A549 (cell line): ENCODE data around the gene REG3A. TPM values are rescaled to one million over a fixed set of nuclear protein-coding genes. Genes with fewer than 3 reads are reported as not detected.

Experiments used
- ATAC-seq, 2 experiments: fragments of 200-7000 bp in 1 of 2; fragments of >200 bp in 1 of 2; cut with Nextera tagmentation in 1 of 2; cut with Tn5 transposase in 1 of 2; 3 replicates each; pipeline versions ENCODE4 v1.8.0 to v1.9.1; 2018 to 2020; ENCODE audit warnings: mild to moderate bottlenecking in 1 of 2, moderate library complexity in 1 of 2
- CTCF ChIA-PET: fragments of 300-600 bp; sonication (Branson Sonifier 250); formaldehyde crosslinking; extraction: SDS; loops from one replicate; lab custom pipeline; 2021; ENCODE audit warnings: antibody characterized with exemption, inconsistent platforms; lab: Yijun Ruan, JAX
- POLR2A ChIA-PET: fragments of 350-600 bp; formaldehyde crosslinking; extraction: SDS; loops from one replicate; lab custom pipeline; 2021; ENCODE audit warnings: antibody characterized with exemption, inconsistent platforms; lab: Yijun Ruan, JAX
- DNase-seq, 2 experiments: peaks; one replicate each; pipeline versions ENCODE4 v3.0.0 to v3.0.0-alpha.2; 2011 to 2016; ENCODE audit warnings: low read depth in 1 of 2, low spot score in 1 of 2
- FAIRE-seq: peaks from 2 replicates; lab custom pipeline; 2011; peaks lifted over from hg19 to GRCh38; lab: Jason Lieb, UNC
- H3K27ac ChIP-seq, 2 experiments: fragments of >200 bp; sonication (Bioruptor Twin); formaldehyde crosslinking; 3 replicates each; pipeline ENCODE4 v1.5.1; 2016 to 2017
- H3K4me1 ChIP-seq: fragments of >200 bp; sonication (Bioruptor Twin); formaldehyde crosslinking; 3 replicates; pipeline ENCODE4 v1.6.1; 2016
- H3K4me2 ChIP-seq: fragments of >200 bp; sonication (Bioruptor Twin); formaldehyde crosslinking; 3 replicates; pipeline ENCODE4 v1.6.1; 2016
- H3K4me3 ChIP-seq: fragments of >200 bp; sonication (Bioruptor Twin); formaldehyde crosslinking; 3 replicates; pipeline ENCODE4 v1.5.1; 2016
- H3K9me3 ChIP-seq: fragments of >200 bp; sonication (Bioruptor Twin); formaldehyde crosslinking; 3 replicates; pipeline ENCODE4 v1.6.1; 2016
- BHLHE40 ChIP-seq: IDR thresholded peaks from 2 replicates; pipeline ENCODE4 v1.6.1; 2012; ENCODE audit warnings: low read depth, low read length, inconsistent platforms
- EHF ChIP-seq: fragments of 250-450 bp; sonication (Bioruptor Pico); IDR thresholded peaks from 2 replicates; pipeline ENCODE4 v1.5.0; 2020; ENCODE audit warnings: mild to moderate bottlenecking
- FOSB ChIP-seq: fragments of 250-450 bp; sonication (Bioruptor Pico); IDR thresholded peaks from 2 replicates; pipeline ENCODE4 v1.5.0; 2020; ENCODE audit warnings: mild to moderate bottlenecking, moderate library complexity
- GATA3 ChIP-seq: IDR thresholded peaks from 2 replicates; pipeline ENCODE4 v1.6.1; 2012; ENCODE audit warnings: borderline replicate concordance
- HOXB5 ChIP-seq: fragments of 250-450 bp; sonication (Bioruptor Pico); IDR thresholded peaks from 2 replicates; pipeline ENCODE4 v1.5.0; 2020; ENCODE audit warnings: mild to moderate bottlenecking, moderate library complexity
- KDM1A ChIP-seq: fragments of 200-600 bp; sonication (generic); IDR thresholded peaks from 2 replicates; pipeline ENCODE4 v1.6.1; 2016; ENCODE audit warnings: low read depth, mild to moderate bottlenecking
- MAFK ChIP-seq: fragments of 450-650 bp; IDR thresholded peaks from 2 replicates; pipeline ENCODE4 v1.6.1; 2014; ENCODE audit not compliant: partially characterized antibody
- MAZ ChIP-seq: fragments of 150-350 bp; IDR thresholded peaks from 2 replicates; pipeline ENCODE4 v1.6.1; 2014; ENCODE audit warnings: antibody characterized with exemption, low read depth, low read length, borderline replicate concordance
- MYC ChIP-seq: IDR thresholded peaks from 2 replicates; pipeline ENCODE4 v1.6.1; 2012; ENCODE audit warnings: mild to moderate bottlenecking, inconsistent platforms, low read length, improper control_type of control experiment, borderline replicate concordance
- PHF8 ChIP-seq: fragments of 200-600 bp; sonication (generic); IDR thresholded peaks from 2 replicates; pipeline ENCODE4 v1.6.1; 2016; ENCODE audit warnings: low read depth, mild to moderate bottlenecking, antibody characterized with exemption, moderate library complexity, borderline replicate concordance
- RAD21 ChIP-seq, 2 experiments: fragments of >200 bp in 1 of 2; sonication (Bioruptor Twin) in 1 of 2; formaldehyde crosslinking in 1 of 2; IDR thresholded peaks in 1 of 2; conservative IDR thresholded peaks in 1 of 2; 2 replicates in 1 of 2; 3 replicates in 1 of 2; pipeline ENCODE4 v1.6.1; 2012 to 2018; ENCODE audit warnings: inconsistent platforms in 1 of 2
- TFCP2L1 ChIP-seq: fragments of 250-450 bp; sonication (Bioruptor Pico); IDR thresholded peaks from 2 replicates; pipeline ENCODE4 v1.5.0; 2021; ENCODE audit warnings: mild to moderate bottlenecking
- TP53 ChIP-seq: fragments of 250-450 bp; sonication (Bioruptor Pico); IDR thresholded peaks from 2 replicates; pipeline ENCODE4 v1.5.0; 2021; ENCODE audit warnings: mild to moderate bottlenecking, moderate library complexity
- ZSCAN20 ChIP-seq: fragments of 250-450 bp; sonication (Bioruptor Pico); IDR thresholded peaks from 2 replicates; pipeline ENCODE4 v1.8.0; 2022; ENCODE audit warnings: mild to moderate bottlenecking, moderate library complexity
- WGBS: methylation state at CpG from one replicate; pipeline ENCODE4 v1.1.6; 2017; ENCODE audit errors: missing lambda C conversion rate; 5-methylcytosine and 5-hydroxymethylcytosine counted together
- polyA plus RNA-seq, 4 experiments: library from polyadenylated mRNA; depleted of rRNA in 3 of 4; stranded (reverse); fragments of >200 nt; fragmentation: RNase III in 1 of 4; extraction: RNeasy Plus Mini Kit Qiagen cat#74134 plus additional on column Dnase treatment in 1 of 4; gene quantifications; 2 replicates in 3 of 4; 3 replicates in 1 of 4; pipeline ENCODE4 v1.2.3, GENCODE V29; 2011 to 2017
- TF ChIP-seq, protein P1 (sequence below): fragments of >200 bp; sonication (Bioruptor Twin); formaldehyde crosslinking; IDR thresholded peaks from 2 replicates; pipeline ENCODE4 v1.6.1; 2016
- TF ChIP-seq, protein P2 (sequence below): fragments of 200-600 bp; sonication (generic); IDR thresholded peaks from 2 replicates; pipeline ENCODE4 v1.6.1; 2016; ENCODE audit warnings: antibody characterized with exemption, mild to moderate bottlenecking, moderate library complexity
- TF ChIP-seq, protein P3 (sequence below): IDR thresholded peaks from 2 replicates; pipeline ENCODE4 v1.6.1; 2012
- TF ChIP-seq, protein P4 (sequence below): IDR thresholded peaks from 2 replicates; pipeline ENCODE4 v1.6.1; 2012
- TF ChIP-seq, protein P5 (sequence below): fragments of >200 bp; sonication (Bioruptor Twin); formaldehyde crosslinking; IDR thresholded peaks from 3 replicates; pipeline ENCODE4 v1.6.1; 2016
- TF ChIP-seq, protein P6 (sequence below): fragments of 250-450 bp; sonication (Bioruptor Pico); IDR thresholded peaks from 2 replicates; pipeline ENCODE4 v1.5.0; 2021; ENCODE audit warnings: mild to moderate bottlenecking, moderate library complexity, borderline replicate concordance

Gene REG3A
- polyA plus RNA-seq, 2 of the 4 experiments (the other 2 are of a cell fraction), result not detected

DNA sequence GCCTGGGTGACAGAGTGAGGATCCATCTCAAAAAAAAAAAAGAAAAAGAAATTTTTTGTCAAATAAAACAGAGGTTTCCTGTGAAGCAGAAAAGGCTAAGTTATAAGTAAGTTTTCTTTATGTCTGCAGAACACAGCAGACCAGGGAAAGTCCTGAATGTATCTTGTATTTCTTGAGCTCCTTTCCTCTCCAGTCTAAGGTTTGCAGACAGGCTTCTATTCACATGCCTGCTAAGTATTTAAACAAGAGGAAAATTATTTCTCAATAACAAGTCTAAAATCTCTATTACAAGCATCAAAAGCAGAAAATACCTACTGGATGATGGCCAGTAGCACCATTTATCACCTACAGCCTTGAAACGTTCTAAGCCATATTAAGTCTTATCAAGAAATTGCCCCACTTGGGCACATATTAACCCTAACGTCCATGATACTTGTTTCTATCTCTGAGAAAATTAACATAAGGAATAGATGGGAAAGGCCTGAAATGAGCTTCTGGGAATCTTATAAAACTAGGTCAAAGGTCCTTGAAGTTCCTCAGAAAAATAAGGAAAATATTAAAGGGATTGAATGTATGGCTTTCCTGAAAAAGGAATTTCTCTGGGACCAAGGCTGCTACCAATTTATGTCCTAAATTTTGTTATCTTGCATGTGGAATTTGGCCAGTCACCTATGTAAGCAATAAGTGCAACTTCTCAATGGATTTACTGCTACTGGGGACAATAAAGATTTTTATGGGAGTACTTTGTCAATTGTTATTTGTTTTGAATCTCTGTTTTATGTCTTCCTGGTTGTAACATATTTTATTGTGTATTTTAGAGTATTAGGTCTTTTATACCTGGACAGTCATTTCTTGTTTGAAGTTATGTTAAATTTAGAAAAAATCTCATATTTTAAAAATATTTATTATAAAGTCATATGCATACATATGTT, 42.3 kb downstream of the REG3A start:
- Histone ChIP-seq H3K4me1 (no peaks in the 10 kb centered on the region), H3K4me3 (no peak overlapping the region)
- TF ChIP-seq, protein P1, sequence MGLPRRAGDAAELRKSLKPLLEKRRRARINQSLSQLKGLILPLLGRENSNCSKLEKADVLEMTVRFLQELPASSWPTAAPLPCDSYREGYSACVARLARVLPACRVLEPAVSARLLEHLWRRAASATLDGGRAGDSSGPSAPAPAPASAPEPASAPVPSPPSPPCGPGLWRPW, result no peak
- TF ChIP-seq, protein P2, sequence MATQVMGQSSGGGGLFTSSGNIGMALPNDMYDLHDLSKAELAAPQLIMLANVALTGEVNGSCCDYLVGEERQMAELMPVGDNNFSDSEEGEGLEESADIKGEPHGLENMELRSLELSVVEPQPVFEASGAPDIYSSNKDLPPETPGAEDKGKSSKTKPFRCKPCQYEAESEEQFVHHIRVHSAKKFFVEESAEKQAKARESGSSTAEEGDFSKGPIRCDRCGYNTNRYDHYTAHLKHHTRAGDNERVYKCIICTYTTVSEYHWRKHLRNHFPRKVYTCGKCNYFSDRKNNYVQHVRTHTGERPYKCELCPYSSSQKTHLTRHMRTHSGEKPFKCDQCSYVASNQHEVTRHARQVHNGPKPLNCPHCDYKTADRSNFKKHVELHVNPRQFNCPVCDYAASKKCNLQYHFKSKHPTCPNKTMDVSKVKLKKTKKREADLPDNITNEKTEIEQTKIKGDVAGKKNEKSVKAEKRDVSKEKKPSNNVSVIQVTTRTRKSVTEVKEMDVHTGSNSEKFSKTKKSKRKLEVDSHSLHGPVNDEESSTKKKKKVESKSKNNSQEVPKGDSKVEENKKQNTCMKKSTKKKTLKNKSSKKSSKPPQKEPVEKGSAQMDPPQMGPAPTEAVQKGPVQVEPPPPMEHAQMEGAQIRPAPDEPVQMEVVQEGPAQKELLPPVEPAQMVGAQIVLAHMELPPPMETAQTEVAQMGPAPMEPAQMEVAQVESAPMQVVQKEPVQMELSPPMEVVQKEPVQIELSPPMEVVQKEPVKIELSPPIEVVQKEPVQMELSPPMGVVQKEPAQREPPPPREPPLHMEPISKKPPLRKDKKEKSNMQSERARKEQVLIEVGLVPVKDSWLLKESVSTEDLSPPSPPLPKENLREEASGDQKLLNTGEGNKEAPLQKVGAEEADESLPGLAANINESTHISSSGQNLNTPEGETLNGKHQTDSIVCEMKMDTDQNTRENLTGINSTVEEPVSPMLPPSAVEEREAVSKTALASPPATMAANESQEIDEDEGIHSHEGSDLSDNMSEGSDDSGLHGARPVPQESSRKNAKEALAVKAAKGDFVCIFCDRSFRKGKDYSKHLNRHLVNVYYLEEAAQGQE, result no peak
- no peak for TF ChIP-seq RAD21 (conservative IDR thresholded peaks at IDR 0.05 in 1 of 2, IDR thresholded peaks at IDR 0.05 in 1 of 2)
- TF ChIP-seq EHF, result no peak
- TF ChIP-seq, protein P3, sequence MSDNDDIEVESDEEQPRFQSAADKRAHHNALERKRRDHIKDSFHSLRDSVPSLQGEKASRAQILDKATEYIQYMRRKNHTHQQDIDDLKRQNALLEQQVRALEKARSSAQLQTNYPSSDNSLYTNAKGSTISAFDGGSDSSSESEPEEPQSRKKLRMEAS, result no peak
- TF ChIP-seq, protein P4, sequence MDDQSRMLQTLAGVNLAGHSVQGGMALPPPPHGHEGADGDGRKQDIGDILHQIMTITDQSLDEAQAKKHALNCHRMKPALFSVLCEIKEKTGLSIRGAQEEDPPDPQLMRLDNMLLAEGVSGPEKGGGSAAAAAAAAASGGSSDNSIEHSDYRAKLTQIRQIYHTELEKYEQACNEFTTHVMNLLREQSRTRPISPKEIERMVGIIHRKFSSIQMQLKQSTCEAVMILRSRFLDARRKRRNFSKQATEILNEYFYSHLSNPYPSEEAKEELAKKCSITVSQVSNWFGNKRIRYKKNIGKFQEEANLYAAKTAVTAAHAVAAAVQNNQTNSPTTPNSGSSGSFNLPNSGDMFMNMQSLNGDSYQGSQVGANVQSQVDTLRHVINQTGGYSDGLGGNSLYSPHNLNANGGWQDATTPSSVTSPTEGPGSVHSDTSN, result no peak
- no peak for TF ChIP-seq MAFK
- TF ChIP-seq ZSCAN20 (CRISPR knock-in tag), result no peak
- no peak for TF ChIP-seq TP53
- no peak for TF ChIP-seq GATA3
- TF ChIP-seq FOSB, result no peak
- TF ChIP-seq TFCP2L1, result no peak
- TF ChIP-seq MAZ, result no peak
- TF ChIP-seq, all 56 proteins: peak for 0
- 2% methylated on average over 2 of the region's 2 CpGs for WGBS
- DNase-seq (no peak), FAIRE-seq (no peak), ATAC-seq (no peak)
- no peaks in the 10 kb centered on the region for H3K9me3 ChIP-seq
- H3K27ac ChIP-seq, result no peak overlapping the region
- H3K4me2 ChIP-seq, result no peak overlapping the region
- CTCF ChIA-PET, result interaction anchor here (0.5 to 0.6 kb wide), 2 partner anchors 444 to 891 kb away, joined by 3 read pairs; no protein-coding TSS in a partner anchor
- POLR2A ChIA-PET, result no interaction called here

DNA sequence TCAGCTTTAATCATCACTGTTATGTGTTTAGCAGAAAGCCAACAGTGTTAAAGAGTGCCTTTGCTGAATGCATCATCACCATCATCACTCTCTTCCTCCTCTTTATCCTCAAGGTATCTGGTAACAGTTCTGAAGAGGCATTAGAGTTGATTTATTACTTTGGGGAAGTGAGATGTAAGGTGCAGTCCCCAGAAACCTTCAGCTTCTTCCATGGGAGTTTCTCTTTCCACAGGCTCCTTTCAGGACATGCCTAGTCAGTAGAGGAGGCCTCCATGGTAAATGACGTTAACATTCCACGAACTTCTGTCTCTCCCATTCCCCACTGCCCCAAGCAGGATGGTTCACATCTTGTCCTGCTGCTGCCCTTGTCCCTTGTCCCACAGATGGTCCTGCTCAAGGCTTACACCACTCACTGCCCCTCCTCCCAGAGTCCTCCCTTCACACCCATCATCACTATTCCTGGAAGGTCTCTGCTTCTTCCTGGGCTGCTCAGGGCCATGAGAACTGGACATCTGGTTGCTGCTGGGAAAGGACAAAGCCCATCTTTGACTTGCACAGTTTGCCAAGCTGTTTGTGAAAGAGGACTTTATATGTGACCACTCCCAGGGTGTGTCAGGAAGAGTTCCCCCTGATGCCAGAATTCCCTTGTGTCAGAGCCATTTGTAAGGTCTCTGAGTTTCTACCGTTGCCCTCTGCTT, 44.6 kb downstream of the REG3A start:
- ATAC-seq, result no peak
- TF ChIP-seq, protein P5, sequence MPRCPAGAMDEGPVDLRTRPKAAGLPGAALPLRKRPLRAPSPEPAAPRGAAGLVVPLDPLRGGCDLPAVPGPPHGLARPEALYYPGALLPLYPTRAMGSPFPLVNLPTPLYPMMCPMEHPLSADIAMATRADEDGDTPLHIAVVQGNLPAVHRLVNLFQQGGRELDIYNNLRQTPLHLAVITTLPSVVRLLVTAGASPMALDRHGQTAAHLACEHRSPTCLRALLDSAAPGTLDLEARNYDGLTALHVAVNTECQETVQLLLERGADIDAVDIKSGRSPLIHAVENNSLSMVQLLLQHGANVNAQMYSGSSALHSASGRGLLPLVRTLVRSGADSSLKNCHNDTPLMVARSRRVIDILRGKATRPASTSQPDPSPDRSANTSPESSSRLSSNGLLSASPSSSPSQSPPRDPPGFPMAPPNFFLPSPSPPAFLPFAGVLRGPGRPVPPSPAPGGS, result no peak
- TF ChIP-seq PHF8 (no peak), KDM1A (no peak), HOXB5 (CRISPR knock-in tag) (no peak), MYC (no peak), BHLHE40 (no peak), EHF (no peak)
- TF ChIP-seq, protein P6, sequence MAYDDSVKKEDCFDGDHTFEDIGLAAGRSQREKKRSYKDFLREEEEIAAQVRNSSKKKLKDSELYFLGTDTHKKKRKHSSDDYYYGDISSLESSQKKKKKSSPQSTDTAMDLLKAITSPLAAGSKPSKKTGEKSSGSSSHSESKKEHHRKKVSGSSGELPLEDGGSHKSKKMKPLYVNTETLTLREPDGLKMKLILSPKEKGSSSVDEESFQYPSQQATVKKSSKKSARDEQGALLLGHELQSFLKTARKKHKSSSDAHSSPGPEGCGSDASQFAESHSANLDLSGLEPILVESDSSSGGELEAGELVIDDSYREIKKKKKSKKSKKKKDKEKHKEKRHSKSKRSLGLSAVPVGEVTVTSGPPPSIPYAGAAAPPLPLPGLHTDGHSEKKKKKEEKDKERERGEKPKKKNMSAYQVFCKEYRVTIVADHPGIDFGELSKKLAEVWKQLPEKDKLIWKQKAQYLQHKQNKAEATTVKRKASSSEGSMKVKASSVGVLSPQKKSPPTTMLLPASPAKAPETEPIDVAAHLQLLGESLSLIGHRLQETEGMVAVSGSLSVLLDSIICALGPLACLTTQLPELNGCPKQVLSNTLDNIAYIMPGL (CRISPR knock-in tag), result no peak
- TF ChIP-seq, protein P2, result no peak
- POLR2A ChIA-PET, result no interaction called here
- DNase-seq, result no peak
- H3K4me2 ChIP-seq, result no peak overlapping the region
- H3K4me1 ChIP-seq, result no peaks in the 10 kb centered on the region
- H3K9me3 ChIP-seq, result peaks cover 3% of the 10 kb centered on the region; the same call in 1 of the 3 replicates
- no peak overlapping the region for H3K27ac ChIP-seq
- no peak for FAIRE-seq
- 4% methylated on average over 3 of the region's 3 CpGs for WGBS
- CTCF ChIA-PET, result no interaction called here
- no peak overlapping the region for H3K4me3 ChIP-seq
